Measurements from ENCODE around the gene ROMO1. TPM values are rescaled to one million over a fixed set of nuclear protein-coding genes. Genes with fewer than 3 reads are reported as not detected.
A peak's percentile ranks its signal among the peaks of the same experiment; 100 is the strongest.

ROMO1 gene
- total and polyA plus RNA-seq, 5 donors from 2014 or later = 48.8 to 378 (median 351) TPM

DNA sequence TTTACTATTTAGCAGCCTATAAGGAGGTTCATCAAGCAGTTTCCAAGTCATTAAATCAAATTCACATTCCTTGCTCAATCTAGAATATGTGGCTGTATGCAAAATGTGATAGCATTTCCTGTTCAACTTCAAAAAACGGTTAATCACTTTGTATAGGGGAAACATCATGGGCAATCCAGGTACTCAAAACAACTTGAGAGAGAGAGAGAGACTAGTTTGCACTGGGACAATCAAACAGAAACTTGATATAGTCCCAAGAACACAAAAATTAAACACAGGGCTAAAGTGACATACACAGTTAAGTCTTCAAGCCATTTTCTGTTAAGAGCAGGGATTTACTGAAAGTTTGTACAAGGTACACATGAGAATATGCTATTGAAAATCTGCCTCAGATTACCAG lies 41.9 kb upstream of the ROMO1 start:
- Histone ChIP-seq H3K4me3 (ENCODE audit: low read depth, low read length) (peak overlapping the region; percentile 39), H3K9me3 (ENCODE audit: control insufficient read depth in 2 of 2, low read length in 2 of 2) (no peaks in the 10 kb centered on the region), H3K36me3 (ENCODE audit: control insufficient read depth, insufficient read depth, low read length) (peaks cover 30% of the 10 kb centered on the region), H3K27me3 (ENCODE audit: control insufficient read depth, insufficient read depth, low read length) (no peaks in the 10 kb centered on the region), H3K27ac (ENCODE audit: insufficient read depth, low read length, poor library complexity, severe bottlenecking) (peak overlapping the region; percentile 100), H3K4me1 (ENCODE audit: control insufficient read depth, insufficient read depth, low read length, poor library complexity, severe bottlenecking) (peaks cover 55% of the 10 kb centered on the region)
- DNase-seq = peak in 1 of 3 donors; percentile 33
- Mint-ChIP-seq H3K4me3 (peak overlapping the region; percentile 13 to 89 (median 61)), H3K9me3 (no peaks in the 10 kb centered on the region), H3K27me3 (no peaks in the 10 kb centered on the region), H3K27ac (peak overlapping the region; percentile 22 to 90 (median 63)), H3K4me1 (peaks cover 28 to 56% (median 49%) of the 10 kb centered on the region in 4 donors), H3K36me3 (peaks cover 9% of the 10 kb centered on the region)
- peak in 1 of 2 donors; percentile 20 for ATAC-seq (ENCODE audit: low read depth in 2 of 2)

DNA sequence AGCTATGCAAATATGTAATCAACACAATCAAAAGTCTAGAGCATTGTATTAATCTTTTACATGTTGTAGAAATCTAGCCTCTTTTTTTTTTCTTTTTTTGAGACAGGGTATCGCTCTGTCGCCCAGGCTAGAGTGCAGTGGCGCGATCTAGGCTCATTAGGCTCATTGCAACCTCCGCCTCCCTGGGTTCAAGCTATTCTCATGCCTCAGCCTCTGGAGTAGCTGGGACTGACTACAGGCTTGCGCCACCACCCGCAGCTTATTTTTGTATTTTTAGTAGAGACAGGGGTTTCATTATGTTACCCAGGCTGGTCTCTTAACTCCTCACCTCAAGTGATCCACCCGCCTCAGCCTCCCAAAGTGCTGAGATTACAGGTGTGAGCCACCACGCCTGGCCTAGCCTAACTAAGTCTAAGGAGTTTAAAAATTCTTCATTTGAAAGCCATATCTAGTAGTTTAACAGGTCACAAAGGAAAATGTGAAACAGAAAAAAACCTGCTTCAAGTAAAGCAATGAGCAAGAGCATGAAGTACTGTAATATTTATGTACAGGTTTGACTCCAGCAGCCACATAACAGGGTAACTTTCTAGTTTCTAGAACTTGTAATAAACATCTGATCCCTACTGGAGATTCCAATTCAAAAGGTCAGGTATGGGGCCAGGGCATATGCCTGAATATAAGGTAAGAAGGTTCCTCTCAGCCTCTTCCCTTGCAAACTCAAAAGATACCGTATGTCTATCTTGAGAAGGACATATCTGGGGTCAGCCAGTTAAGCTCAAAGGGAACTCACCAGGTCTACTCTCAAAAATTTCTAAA lies 38.9 kb upstream of the ROMO1 start:
- Histone ChIP-seq H3K9me3 (ENCODE audit: control insufficient read depth in 2 of 2, low read length in 2 of 2) (no peaks in the 10 kb centered on the region), H3K27me3 (ENCODE audit: control insufficient read depth, insufficient read depth, low read length) (no peaks in the 10 kb centered on the region), H3K4me1 (ENCODE audit: control insufficient read depth, insufficient read depth, low read length, poor library complexity, severe bottlenecking) (peaks cover 84% of the 10 kb centered on the region), H3K4me3 (ENCODE audit: low read depth, low read length) (peak overlapping the region; percentile 90), H3K36me3 (ENCODE audit: control insufficient read depth, insufficient read depth, low read length) (peaks cover 1% of the 10 kb centered on the region), H3K27ac (ENCODE audit: insufficient read depth, low read length, poor library complexity, severe bottlenecking) (peak overlapping the region; percentile 100)
- H3K27ac Mint-ChIP-seq = peak overlapping the region; percentile 79 to 98 (median 90)
- peak overlapping the region; percentile 95 to 97 (median 96) for H3K4me3 Mint-ChIP-seq
- DNase-seq = no peak
- H3K9me3 Mint-ChIP-seq = no peaks in the 10 kb centered on the region
- no peaks in the 10 kb centered on the region for H3K27me3 Mint-ChIP-seq
- no peak for ATAC-seq (ENCODE audit: low read depth in 2 of 2)
- H3K4me1 Mint-ChIP-seq = peaks cover 37 to 77% (median 67%) of the 10 kb centered on the region in 4 donors
- peaks cover 13% of the 10 kb centered on the region for H3K36me3 Mint-ChIP-seq

DNA sequence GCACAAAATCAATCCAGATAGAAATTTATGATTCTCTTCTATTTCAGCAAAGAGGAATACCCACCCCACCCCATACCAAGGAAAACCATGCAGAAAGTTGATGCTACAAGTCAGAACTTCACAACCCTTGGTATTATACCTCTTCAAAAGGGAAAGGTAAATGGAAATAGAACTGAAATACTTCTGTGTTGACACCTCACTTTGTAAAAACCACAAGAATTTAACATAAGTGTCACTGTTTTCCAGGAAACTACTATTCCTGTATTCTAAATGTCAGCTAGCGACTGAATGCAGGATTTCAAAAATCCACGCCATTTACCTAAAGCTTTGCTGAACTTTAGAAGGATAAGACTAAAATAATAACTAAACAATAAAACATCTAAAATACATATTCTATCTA lies 38.2 kb upstream of the ROMO1 start:
- H3K27ac Mint-ChIP-seq = peak overlapping the region; percentile 79 to 98 (median 90)
- no peaks in the 10 kb centered on the region for H3K36me3 ChIP-seq (ENCODE audit: control insufficient read depth, insufficient read depth, low read length)
- H3K27me3 Mint-ChIP-seq = no peaks in the 10 kb centered on the region
- H3K9me3 ChIP-seq (ENCODE audit: control insufficient read depth in 2 of 2, low read length in 2 of 2) = no peaks in the 10 kb centered on the region
- no peak for ATAC-seq (ENCODE audit: low read depth in 2 of 2)
- DNase-seq = peak in 1 of 3 donors; percentile 49
- no peaks in the 10 kb centered on the region for H3K27me3 ChIP-seq (ENCODE audit: control insufficient read depth, insufficient read depth, low read length)
- H3K4me3 ChIP-seq (ENCODE audit: low read depth, low read length) = peak overlapping the region; percentile 90
- peaks cover 84% of the 10 kb centered on the region for H3K4me1 ChIP-seq (ENCODE audit: control insufficient read depth, insufficient read depth, low read length, poor library complexity, severe bottlenecking)
- peaks cover 13% of the 10 kb centered on the region for H3K36me3 Mint-ChIP-seq
- no peaks in the 10 kb centered on the region for H3K9me3 Mint-ChIP-seq
- peaks cover 37 to 77% (median 66%) of the 10 kb centered on the region in 4 donors for H3K4me1 Mint-ChIP-seq
- peak overlapping the region; percentile 100 for H3K27ac ChIP-seq (ENCODE audit: insufficient read depth, low read length, poor library complexity, severe bottlenecking)
- peak overlapping the region; percentile 95 to 97 (median 96) for H3K4me3 Mint-ChIP-seq

DNA sequence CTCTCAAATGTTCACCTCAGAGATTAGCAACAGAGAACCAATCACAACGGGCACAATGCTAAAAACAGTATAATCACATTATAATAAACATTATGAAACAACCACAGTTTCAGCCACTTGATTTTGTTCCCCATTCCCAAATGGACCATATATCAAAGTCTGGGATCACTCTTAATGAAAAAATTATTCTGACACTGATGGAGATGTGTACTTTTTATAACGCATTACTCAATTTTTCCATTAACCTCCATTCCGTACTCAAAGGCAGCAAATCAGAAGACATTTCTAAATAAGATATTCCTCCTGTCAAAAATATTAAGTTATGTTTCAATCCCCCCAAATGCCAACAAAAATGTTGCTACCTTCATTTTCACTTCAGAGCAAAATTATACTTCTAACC lies 37.3 kb upstream of the ROMO1 start:
- no peaks in the 10 kb centered on the region for H3K27me3 ChIP-seq (ENCODE audit: control insufficient read depth, insufficient read depth, low read length)
- peak overlapping the region; percentile 95 to 97 (median 96) for H3K4me3 Mint-ChIP-seq
- H3K27me3 Mint-ChIP-seq = no peaks in the 10 kb centered on the region
- no peaks in the 10 kb centered on the region for H3K9me3 ChIP-seq (ENCODE audit: control insufficient read depth in 2 of 2, low read length in 2 of 2)
- H3K4me1 ChIP-seq (ENCODE audit: control insufficient read depth, insufficient read depth, low read length, poor library complexity, severe bottlenecking) = peaks cover 83% of the 10 kb centered on the region
- peak overlapping the region; percentile 100 for H3K27ac ChIP-seq (ENCODE audit: insufficient read depth, low read length, poor library complexity, severe bottlenecking)
- no peak for DNase-seq
- no peaks in the 10 kb centered on the region for H3K36me3 ChIP-seq (ENCODE audit: control insufficient read depth, insufficient read depth, low read length)
- peak overlapping the region; percentile 90 for H3K4me3 ChIP-seq (ENCODE audit: low read depth, low read length)
- H3K4me1 Mint-ChIP-seq = peaks cover 37 to 72% (median 60%) of the 10 kb centered on the region in 4 donors
- no peaks in the 10 kb centered on the region for H3K9me3 Mint-ChIP-seq
- peak overlapping the region; percentile 79 to 99 (median 98) for H3K27ac Mint-ChIP-seq
- ATAC-seq (ENCODE audit: low read depth in 2 of 2) = no peak
- peaks cover 13% of the 10 kb centered on the region for H3K36me3 Mint-ChIP-seq

DNA sequence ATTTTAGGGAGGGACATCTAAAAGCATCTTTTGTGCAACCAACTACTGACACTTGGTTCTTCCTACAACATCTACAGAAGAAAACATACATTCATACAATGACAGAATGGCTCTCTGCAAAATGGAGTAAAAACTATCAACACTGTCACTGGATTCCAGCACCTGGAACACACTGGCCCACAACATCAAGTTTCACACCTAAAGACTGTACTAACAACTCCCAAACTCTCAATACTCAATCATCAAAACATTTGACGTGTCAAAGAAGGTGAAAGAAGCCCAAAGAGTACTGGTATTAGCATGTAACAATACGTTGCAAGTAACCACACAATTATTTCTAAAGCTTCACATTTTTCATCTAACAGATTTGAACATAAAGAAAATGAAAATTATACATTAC lies 36.7 kb upstream of the ROMO1 start:
- Mint-ChIP-seq H3K4me1 (peaks cover 31 to 66% (median 54%) of the 10 kb centered on the region in 4 donors), H3K4me3 (peak overlapping the region; percentile 95 to 97 (median 96)), H3K27ac (peak overlapping the region; percentile 98 to 100 (median 99)), H3K36me3 (peaks cover 8% of the 10 kb centered on the region), H3K9me3 (no peaks in the 10 kb centered on the region), H3K27me3 (no peaks in the 10 kb centered on the region)
- H3K4me3 ChIP-seq (ENCODE audit: low read depth, low read length) = peak overlapping the region; percentile 90
- peaks cover 76% of the 10 kb centered on the region for H3K4me1 ChIP-seq (ENCODE audit: control insufficient read depth, insufficient read depth, low read length, poor library complexity, severe bottlenecking)
- H3K27me3 ChIP-seq (ENCODE audit: control insufficient read depth, insufficient read depth, low read length) = no peaks in the 10 kb centered on the region
- DNase-seq = no peak
- H3K9me3 ChIP-seq (ENCODE audit: control insufficient read depth in 2 of 2, low read length in 2 of 2) = no peaks in the 10 kb centered on the region
- ATAC-seq (ENCODE audit: low read depth in 2 of 2) = no peak
- H3K36me3 ChIP-seq (ENCODE audit: control insufficient read depth, insufficient read depth, low read length) = no peaks in the 10 kb centered on the region
- peak overlapping the region; percentile 100 for H3K27ac ChIP-seq (ENCODE audit: insufficient read depth, low read length, poor library complexity, severe bottlenecking)

DNA sequence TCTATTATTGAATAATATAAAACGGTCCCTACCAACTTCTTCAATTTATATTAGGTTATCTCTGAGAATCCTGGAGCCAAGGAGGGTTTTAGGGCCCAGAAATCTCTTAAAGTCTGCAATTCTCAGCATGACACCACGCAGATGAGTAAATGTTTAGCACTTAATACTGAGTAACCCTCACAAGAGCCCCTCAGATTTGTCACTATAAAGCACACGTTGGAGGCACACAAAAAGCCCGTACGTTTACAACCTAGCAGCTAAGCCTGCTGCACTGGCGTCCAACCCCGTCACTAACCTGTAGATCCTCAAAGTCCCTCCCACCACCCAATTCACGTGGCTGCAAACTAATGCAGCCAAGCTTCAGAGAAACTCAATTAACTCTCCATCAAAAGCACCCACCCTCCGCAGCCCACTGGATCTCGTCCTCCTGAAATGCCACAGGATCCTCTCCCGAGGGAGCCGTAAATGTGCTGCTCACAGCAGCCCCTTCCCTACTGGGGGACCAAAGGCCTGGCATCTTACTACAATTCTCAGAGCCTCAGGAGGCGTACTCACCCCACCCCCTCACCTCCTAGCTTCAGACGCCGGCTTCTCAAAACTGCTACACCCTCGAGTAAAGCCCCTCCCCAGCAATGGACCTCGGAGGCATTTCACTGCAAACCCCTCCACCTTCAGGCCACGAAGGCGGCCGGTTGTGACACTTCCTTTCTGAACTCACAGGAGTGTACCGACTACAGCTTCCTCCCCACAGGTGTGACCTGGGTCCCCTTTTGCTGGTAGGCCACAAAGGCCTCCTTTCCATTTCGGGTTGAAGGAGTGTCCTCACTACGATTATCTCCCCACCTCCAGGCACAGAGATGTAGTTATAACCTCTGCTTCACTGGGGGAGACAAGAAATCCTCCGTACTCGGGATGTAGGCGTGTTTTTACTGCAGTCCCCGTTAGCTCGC lies 35.4 kb upstream of the ROMO1 start:
- peak overlapping the region; percentile 98 to 100 (median 99) for H3K27ac Mint-ChIP-seq
- H3K27me3 ChIP-seq (ENCODE audit: control insufficient read depth, insufficient read depth, low read length) = no peaks in the 10 kb centered on the region
- H3K27me3 Mint-ChIP-seq = no peaks in the 10 kb centered on the region
- H3K4me3 ChIP-seq (ENCODE audit: low read depth, low read length) = peak overlapping the region; percentile 90
- DNase-seq (peak; percentile 60 to 86 (median 78)), ATAC-seq (ENCODE audit: low read depth in 2 of 2) (peak; percentile 60 to 63)
- peaks cover 64% of the 10 kb centered on the region for H3K4me1 ChIP-seq (ENCODE audit: control insufficient read depth, insufficient read depth, low read length, poor library complexity, severe bottlenecking)
- peaks cover 15% of the 10 kb centered on the region for H3K36me3 Mint-ChIP-seq
- H3K9me3 ChIP-seq (ENCODE audit: control insufficient read depth in 2 of 2, low read length in 2 of 2) = no peaks in the 10 kb centered on the region
- H3K27ac ChIP-seq (ENCODE audit: insufficient read depth, low read length, poor library complexity, severe bottlenecking) = peak overlapping the region; percentile 100
- H3K4me1 Mint-ChIP-seq = peaks cover 34 to 56% (median 49%) of the 10 kb centered on the region in 4 donors
- peaks cover 6% of the 10 kb centered on the region for H3K36me3 ChIP-seq (ENCODE audit: control insufficient read depth, insufficient read depth, low read length)
- H3K9me3 Mint-ChIP-seq = no peaks in the 10 kb centered on the region
- peak overlapping the region; percentile 95 to 97 (median 96) for H3K4me3 Mint-ChIP-seq

DNA sequence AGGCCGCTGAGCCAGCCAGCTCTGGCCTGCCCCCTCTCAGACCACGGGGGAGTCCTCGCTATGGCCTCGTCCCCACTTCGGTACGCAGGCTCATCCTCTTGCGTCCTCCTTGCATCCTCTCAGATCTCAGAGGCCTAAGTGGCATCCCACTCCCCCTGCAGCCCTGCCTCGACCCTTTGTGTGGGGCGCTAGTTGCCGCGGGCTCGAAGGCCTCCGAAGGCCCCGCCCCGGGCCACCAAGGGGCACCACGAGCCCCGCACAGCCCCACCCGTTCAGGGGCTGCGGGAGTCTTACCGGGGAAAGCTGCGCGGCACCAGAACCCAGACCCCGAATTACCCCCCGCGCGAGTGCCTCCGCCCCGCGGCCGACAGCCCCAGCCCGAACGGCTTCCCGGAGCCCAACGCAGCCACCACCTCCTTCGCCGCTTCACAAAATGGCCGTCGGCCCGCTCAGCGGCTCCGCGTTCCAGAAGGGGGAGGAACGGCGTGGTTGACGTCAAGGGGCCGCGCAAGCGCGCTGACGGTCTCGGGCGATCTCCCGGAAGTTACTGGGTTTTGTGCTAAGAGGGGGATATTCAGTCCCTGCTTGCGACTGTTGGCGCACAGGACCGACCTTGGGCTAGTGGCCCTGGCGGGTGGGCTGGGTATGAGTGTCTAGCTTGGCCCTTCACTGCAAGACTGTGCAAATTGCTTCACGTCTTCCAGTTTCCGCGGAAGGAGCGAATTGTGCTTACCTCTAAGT lies 34.6 kb upstream of the ROMO1 start, which contains the start of the genes CPNE1 and RBM12:
CPNE1 (minus strand) TSS at position 435 of the 741 bp plus-strand sequence. CDS start 31,977 bp downstream, outside the sequence.
RBM12 (minus strand) TSS at position 435 of the 741 bp plus-strand sequence. CDS start 9,578 bp downstream, outside the sequence.
- H3K9me3 Mint-ChIP-seq = no peaks in the 10 kb centered on the region
- Histone ChIP-seq H3K4me3 (ENCODE audit: low read depth, low read length) (peak within 1 kb of the TSS; percentile 92), H3K36me3 (ENCODE audit: control insufficient read depth, insufficient read depth, low read length) (peaks cover 14% of the 10 kb centered on the region), H3K9me3 (ENCODE audit: control insufficient read depth in 2 of 2, low read length in 2 of 2) (no peaks in the 10 kb centered on the region), H3K4me1 (ENCODE audit: control insufficient read depth, insufficient read depth, low read length, poor library complexity, severe bottlenecking) (peaks cover 55% of the 10 kb centered on the region), H3K27me3 (ENCODE audit: control insufficient read depth, insufficient read depth, low read length) (no peaks in the 10 kb centered on the region), H3K27ac (ENCODE audit: insufficient read depth, low read length, poor library complexity, severe bottlenecking) (peak within 1 kb of the TSS; percentile 100)
- H3K36me3 Mint-ChIP-seq = peaks cover 19% of the 10 kb centered on the region
- H3K27me3 Mint-ChIP-seq = no peaks in the 10 kb centered on the region
- peaks cover 29 to 49% (median 43%) of the 10 kb centered on the region in 4 donors for H3K4me1 Mint-ChIP-seq
- peak within 1 kb of the TSS; percentile 95 to 97 (median 96) for H3K4me3 Mint-ChIP-seq
- DNase-seq (peak; percentile 90 to 96 (median 95)), ATAC-seq (ENCODE audit: low read depth in 2 of 2) (peak; percentile 79 to 81)
- peak within 1 kb of the TSS; percentile 98 to 100 (median 99) for H3K27ac Mint-ChIP-seq
